ENCODE results near the gene ESPN. TPM values are rescaled to one million over a fixed set of nuclear protein-coding genes. Genes with fewer than 3 reads are reported as not detected.

ESPN gene
- total and polyA plus RNA-seq, 10 of the 15 experiments (the other 5 are each of a cell fraction or from before 2014, with no cell fraction given) = 0.18 to 0.71 (median 0.59) TPM; not detected in 7

GRCh38 chr1:6466023-6466422 is 41.4 kb downstream of the ESPN start, which contains the start of gene TNFRSF25:
TSS of gene TNFRSF25 (minus strand) at chr1:6466173. CDS start at chr1:6466107, 66 bp downstream.
- ChIA-PET SMC1A (ENCODE audit: uncharacterized antibody, unreplicated experiment) (interaction anchor here (1.2 kb wide), 1 partner anchor 21 kb away, joined by 3 read pairs; no protein-coding TSS in a partner anchor), POLR2A (no interaction called here), CTCF (interaction anchor here (1.3 to 1.9 kb wide), 3 partner anchors 11 to 27 kb away, joined by 4 to 5 read pairs (median 5); no protein-coding TSS in a partner anchor), RAD21 (ENCODE audit: unreplicated experiment) (no interaction called here)
- no peaks in the 10 kb centered on the region for H3K36me3 ChIP-seq (ENCODE audit: control insufficient read depth in 2 of 2, insufficient read depth in 2 of 2, low read length in 1 of 2)
- H3K9ac ChIP-seq (ENCODE audit: control insufficient read depth, insufficient read depth, low read length) = no peak within 1 kb of the TSS
- TF ChIP-seq ZNF384 (IDR thresholded peaks at IDR 0.05; ENCODE audit: borderline replicate concordance, low read depth, low read length) = no peak
- TF ChIP-seq FOXM1 (IDR thresholded peaks at IDR 0.05; ENCODE audit: low read depth, low read length) = no peak
- peak; percentile 71 for TF ChIP-seq IKZF1 (conservative IDR thresholded peaks at IDR 0.05)
- intact Hi-C loops (cut with micrococcal nuclease; ENCODE audit: unreplicated experiment) (no loop called here), in situ Hi-C loops (cut with MboI) (no loop called here)
- no peaks in the 10 kb centered on the region for H4K20me1 ChIP-seq (ENCODE audit: control insufficient read depth, insufficient read depth)
- no peaks in the 10 kb centered on the region for H3K4me1 ChIP-seq (ENCODE audit: control insufficient read depth, insufficient read depth, low read length)
- ATAC-seq (peak; percentile 24; the same call in 2 of the 3 replicates), FAIRE-seq (no peak), DNase-seq (ENCODE audit: low read depth, low spot score) (no peak)
- H3K79me2 ChIP-seq (ENCODE audit: control insufficient read depth, insufficient read depth, low read length) = no peaks in the 10 kb centered on the region
- no peaks in the 10 kb centered on the region for H3K9me3 ChIP-seq (replicated peaks; ENCODE audit: control insufficient read depth, insufficient read depth, low read length)
- H3K27ac ChIP-seq (ENCODE audit: control insufficient read depth, insufficient read depth) = no peak within 1 kb of the TSS
- no peak within 1 kb of the TSS for H2AFZ ChIP-seq (ENCODE audit: control insufficient read depth, low read depth, low read length)
- no peak within 1 kb of the TSS for H3K4me3 ChIP-seq
- H3K27me3 ChIP-seq (replicated peaks in 1 of 2; ENCODE audit: control insufficient read depth in 2 of 2, insufficient read depth in 2 of 2, low read length in 1 of 2) = peaks cover 0 to 3% of the 10 kb centered on the region in 2 experiments; a peak in 3 of 4 replicates
- BruUV-seq (replicated peaks) = no TSS peak
- H3K4me2 ChIP-seq (ENCODE audit: control insufficient read depth, insufficient read depth) = no peak within 1 kb of the TSS
- WGBS (ENCODE audit: insufficient coverage, insufficient replicate concordance, low lambda C conversion rate, missing lambda C conversion rate) = 14% methylated on average over 36 of the region's 43 CpGs

DNA sequence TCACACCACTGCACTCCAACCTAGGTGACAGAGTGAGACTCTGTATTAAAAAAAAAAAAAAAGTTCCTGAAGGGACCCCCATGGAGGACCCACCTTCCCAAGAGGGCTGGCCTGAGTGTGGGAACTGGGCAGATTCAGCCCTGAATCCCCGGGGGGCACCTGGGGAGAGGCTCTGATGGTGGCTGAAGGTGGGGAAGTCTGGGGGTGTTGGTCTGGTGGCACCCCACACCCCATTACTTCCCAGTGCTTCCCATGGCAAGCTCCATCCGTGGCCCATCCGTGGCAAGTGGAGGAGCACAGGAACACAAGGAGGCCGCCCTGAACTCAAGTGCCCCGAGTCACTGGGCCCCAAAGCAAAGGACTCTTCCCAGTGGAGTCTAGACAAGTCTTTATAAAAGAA is 42.2 kb downstream of the ESPN start:
- RAD21 ChIA-PET (ENCODE audit: unreplicated experiment) = no interaction called here
- Histone ChIP-seq H4K20me1 (ENCODE audit: control insufficient read depth, insufficient read depth) (no peaks in the 10 kb centered on the region), H3K9me3 (replicated peaks; ENCODE audit: control insufficient read depth, insufficient read depth, low read length) (no peaks in the 10 kb centered on the region), H3K27me3 (replicated peaks in 1 of 2; ENCODE audit: control insufficient read depth in 2 of 2, insufficient read depth in 2 of 2, low read length in 1 of 2) (peaks cover 0 to 3% of the 10 kb centered on the region in 2 experiments; a peak in 3 of 4 replicates), H3K4me3 (no peak overlapping the region), H3K9ac (ENCODE audit: control insufficient read depth, insufficient read depth, low read length) (no peak overlapping the region), H3K4me1 (ENCODE audit: control insufficient read depth, insufficient read depth, low read length) (no peaks in the 10 kb centered on the region), H2AFZ (ENCODE audit: control insufficient read depth, low read depth, low read length) (no peak overlapping the region), H3K36me3 (ENCODE audit: control insufficient read depth in 2 of 2, insufficient read depth in 2 of 2, low read length in 1 of 2) (no peaks in the 10 kb centered on the region), H3K27ac (ENCODE audit: control insufficient read depth, insufficient read depth) (no peak overlapping the region), H3K79me2 (ENCODE audit: control insufficient read depth, insufficient read depth, low read length) (no peaks in the 10 kb centered on the region), H3K4me2 (ENCODE audit: control insufficient read depth, insufficient read depth) (no peak overlapping the region)
- no peak for ATAC-seq
- WGBS (ENCODE audit: insufficient coverage, insufficient replicate concordance, low lambda C conversion rate, missing lambda C conversion rate) = 35% methylated on average over 5 of the region's 5 CpGs
- in situ Hi-C loops (cut with MboI) = no loop called here
- intact Hi-C loops (cut with micrococcal nuclease; ENCODE audit: unreplicated experiment) = no loop called here
- CTCF ChIA-PET = interaction anchor here (0.9 to 1.9 kb wide), 3 partner anchors 10 to 88 kb away, joined by 3 to 5 read pairs (median 5); partner anchors contain the start of gene NOL9
- no TSS peak for BruUV-seq (replicated peaks)
- DNase-seq (ENCODE audit: low read depth, low spot score) = no peak
- FAIRE-seq = no peak
- POLR2A ChIA-PET = no interaction called here
- SMC1A ChIA-PET (ENCODE audit: uncharacterized antibody, unreplicated experiment) = interaction anchor here (1.2 kb wide), 1 partner anchor 22 kb away, joined by 3 read pairs; no protein-coding TSS in a partner anchor
- TF ChIP-seq, protein P1, sequence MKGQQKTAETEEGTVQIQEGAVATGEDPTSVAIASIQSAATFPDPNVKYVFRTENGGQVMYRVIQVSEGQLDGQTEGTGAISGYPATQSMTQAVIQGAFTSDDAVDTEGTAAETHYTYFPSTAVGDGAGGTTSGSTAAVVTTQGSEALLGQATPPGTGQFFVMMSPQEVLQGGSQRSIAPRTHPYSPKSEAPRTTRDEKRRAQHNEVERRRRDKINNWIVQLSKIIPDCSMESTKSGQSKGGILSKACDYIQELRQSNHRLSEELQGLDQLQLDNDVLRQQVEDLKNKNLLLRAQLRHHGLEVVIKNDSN (IDR thresholded peaks at IDR 0.05; ENCODE audit: borderline replicate concordance, extremely low read length, insufficient read depth, low read depth, low read length) = no peak
- TF ChIP-seq USF2 (IDR thresholded peaks at IDR 0.05; ENCODE audit: borderline replicate concordance, low read depth, low read length) (no peak), JUNB (IDR thresholded peaks at IDR 0.05) (no peak), CREM (IDR thresholded peaks at IDR 0.05; ENCODE audit: low read depth) (no peak), ZNF622 (IDR thresholded peaks at IDR 0.05) (no peak), EZH2 (IDR thresholded peaks at IDR 0.05; ENCODE audit: borderline replicate concordance, control insufficient read depth, low read depth, low read length) (no peak), MEF2B (IDR thresholded peaks at IDR 0.05; ENCODE audit: partially characterized antibody, poor library complexity, severe bottlenecking) (no peak)
- TF ChIP-seq, protein P2, sequence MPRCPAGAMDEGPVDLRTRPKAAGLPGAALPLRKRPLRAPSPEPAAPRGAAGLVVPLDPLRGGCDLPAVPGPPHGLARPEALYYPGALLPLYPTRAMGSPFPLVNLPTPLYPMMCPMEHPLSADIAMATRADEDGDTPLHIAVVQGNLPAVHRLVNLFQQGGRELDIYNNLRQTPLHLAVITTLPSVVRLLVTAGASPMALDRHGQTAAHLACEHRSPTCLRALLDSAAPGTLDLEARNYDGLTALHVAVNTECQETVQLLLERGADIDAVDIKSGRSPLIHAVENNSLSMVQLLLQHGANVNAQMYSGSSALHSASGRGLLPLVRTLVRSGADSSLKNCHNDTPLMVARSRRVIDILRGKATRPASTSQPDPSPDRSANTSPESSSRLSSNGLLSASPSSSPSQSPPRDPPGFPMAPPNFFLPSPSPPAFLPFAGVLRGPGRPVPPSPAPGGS (IDR thresholded peaks at IDR 0.05; ENCODE audit: borderline replicate concordance, insufficient read depth, low read depth, low read length, poor library complexity, severe bottlenecking) = no peak

Measured in GM12878 (cell line).